Measurements from ENCODE around the gene HSP90AB1. TPM values are rescaled to one million over a fixed set of nuclear protein-coding genes. Genes with fewer than 3 reads are reported as not detected.

The HSP90AB1 gene
- total and polyA plus RNA-seq, 2 of the 8 experiments (the other 6 are each of a cell fraction or from before 2014, with no cell fraction given): 1,564 to 2,297 TPM

DNA sequence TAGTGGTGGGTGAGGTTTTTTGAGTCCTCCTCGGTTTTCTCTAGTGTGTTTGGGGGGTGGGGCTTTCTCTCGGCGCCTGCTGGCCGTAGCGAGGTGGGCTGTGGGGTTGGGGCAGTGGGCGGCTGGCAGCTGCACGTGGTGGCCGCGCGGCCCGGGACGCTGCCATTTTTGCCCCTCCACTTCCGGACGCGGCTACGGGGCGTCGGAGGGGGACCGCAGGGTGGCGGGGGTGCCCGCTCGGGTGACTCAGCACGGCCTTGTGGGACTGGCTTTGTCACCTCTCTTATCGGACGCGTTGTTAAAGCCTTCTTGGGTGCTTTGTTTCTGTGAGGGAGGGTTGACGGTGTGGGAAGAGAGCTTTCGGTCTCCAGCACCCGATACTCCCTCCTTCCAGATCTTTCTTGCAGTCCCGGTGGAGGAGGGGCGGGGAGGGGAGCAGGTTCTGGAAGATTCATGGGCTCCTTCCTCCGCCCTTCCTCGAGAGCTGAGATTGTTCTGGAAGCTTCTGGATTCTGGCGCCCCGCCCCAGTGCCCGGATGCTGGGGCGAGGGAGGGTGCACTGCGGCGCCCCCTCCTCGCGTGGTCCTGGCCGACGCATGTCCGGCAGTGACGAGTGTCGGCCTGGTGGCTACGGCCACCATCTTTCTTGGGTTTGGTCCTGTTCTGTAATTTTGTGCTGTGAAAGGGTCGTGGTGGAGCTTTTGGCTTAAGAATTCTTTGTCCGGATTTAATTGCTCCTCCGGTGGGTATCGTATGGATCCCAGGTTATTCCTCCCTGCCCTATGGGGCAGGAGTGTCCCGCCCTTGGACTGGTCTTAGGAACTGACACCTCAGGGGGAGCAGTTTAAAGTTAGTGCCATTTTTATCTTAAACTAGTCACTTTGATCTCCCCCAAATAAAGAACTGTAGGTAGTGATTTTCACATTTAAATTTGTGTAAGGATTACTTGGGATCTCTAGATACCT lies 719 bp downstream of the HSP90AB1 start (continued):
- TF ChIP-seq YY1 (IDR thresholded peaks at IDR 0.05; ENCODE audit: low read depth, low read length): peak; percentile 69; the same call in 1 of the 2 replicates
- no peak for TF ChIP-seq BCL11A (IDR thresholded peaks at IDR 0.05; ENCODE audit: low read depth in 2 of 2, low read length in 2 of 2)
- peak; percentile 38 for TF ChIP-seq ASH2L (IDR thresholded peaks at IDR 0.05; ENCODE audit: low read length)
- TF ChIP-seq POLR2AphosphoS5 (IDR thresholded peaks at IDR 0.05; ENCODE audit: low read depth, low read length): peak; percentile 89; the same call in 1 of the 2 replicates
- TF ChIP-seq, protein P1, sequence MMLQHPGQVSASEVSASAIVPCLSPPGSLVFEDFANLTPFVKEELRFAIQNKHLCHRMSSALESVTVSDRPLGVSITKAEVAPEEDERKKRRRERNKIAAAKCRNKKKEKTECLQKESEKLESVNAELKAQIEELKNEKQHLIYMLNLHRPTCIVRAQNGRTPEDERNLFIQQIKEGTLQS (IDR thresholded peaks at IDR 0.05; ENCODE audit: insufficient read depth, low read depth, low read length): no peak
- TF ChIP-seq SIRT6 (IDR thresholded peaks at IDR 0.05; ENCODE audit: low read length): peak; percentile 47
- TF ChIP-seq, protein P2, sequence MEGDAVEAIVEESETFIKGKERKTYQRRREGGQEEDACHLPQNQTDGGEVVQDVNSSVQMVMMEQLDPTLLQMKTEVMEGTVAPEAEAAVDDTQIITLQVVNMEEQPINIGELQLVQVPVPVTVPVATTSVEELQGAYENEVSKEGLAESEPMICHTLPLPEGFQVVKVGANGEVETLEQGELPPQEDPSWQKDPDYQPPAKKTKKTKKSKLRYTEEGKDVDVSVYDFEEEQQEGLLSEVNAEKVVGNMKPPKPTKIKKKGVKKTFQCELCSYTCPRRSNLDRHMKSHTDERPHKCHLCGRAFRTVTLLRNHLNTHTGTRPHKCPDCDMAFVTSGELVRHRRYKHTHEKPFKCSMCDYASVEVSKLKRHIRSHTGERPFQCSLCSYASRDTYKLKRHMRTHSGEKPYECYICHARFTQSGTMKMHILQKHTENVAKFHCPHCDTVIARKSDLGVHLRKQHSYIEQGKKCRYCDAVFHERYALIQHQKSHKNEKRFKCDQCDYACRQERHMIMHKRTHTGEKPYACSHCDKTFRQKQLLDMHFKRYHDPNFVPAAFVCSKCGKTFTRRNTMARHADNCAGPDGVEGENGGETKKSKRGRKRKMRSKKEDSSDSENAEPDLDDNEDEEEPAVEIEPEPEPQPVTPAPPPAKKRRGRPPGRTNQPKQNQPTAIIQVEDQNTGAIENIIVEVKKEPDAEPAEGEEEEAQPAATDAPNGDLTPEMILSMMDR (IDR thresholded peaks at IDR 0.05; ENCODE audit: control extremely low read depth in 1 of 3, insufficient read depth in 1 of 3, low read depth in 1 of 3, low read length in 3 of 3): no peak
- TF ChIP-seq SRF (IDR thresholded peaks at IDR 0.05; ENCODE audit: low read depth, low read length): no peak
